ENCODE results near the gene LRRC27.
"Not testable (repeated sequence)": the region's sequence is repeated elsewhere in the genome, so short reads cannot be mapped to it uniquely, and the experiment has no call there.

Gene LRRC27

GRCh38 chr10:132346806-132347205 lies 14.8 kb downstream of the LRRC27 start:
- Histone ChIP-seq H3K9ac (ENCODE audit: low read depth, low read length) (no peak overlapping the region), H3K9me3 (replicated peaks; ENCODE audit: low read length) (no peaks in the 10 kb centered on the region), H3K4me1 (ENCODE audit: control insufficient read depth, insufficient read depth, low read length) (no peaks in the 10 kb centered on the region), H3K4me3 (ENCODE audit: low read length) (no peak overlapping the region), H3K36me3 (ENCODE audit: insufficient read depth, low read length) (peaks cover 8% of the 10 kb centered on the region), H3K4me2 (ENCODE audit: low read length) (no peak overlapping the region), H3K27me3 (ENCODE audit: control insufficient read depth, insufficient read depth, low read length) (no peaks in the 10 kb centered on the region)

- Histone ChIP-seq H3K4me3 (ENCODE audit: low read length) (no peak overlapping the region), H3K36me3 (ENCODE audit: insufficient read depth, low read length) (peaks cover 8% of the 10 kb centered on the region), H3K4me1 (ENCODE audit: control insufficient read depth, insufficient read depth, low read length) (no peaks in the 10 kb centered on the region), H3K27me3 (ENCODE audit: control insufficient read depth, insufficient read depth, low read length) (no peaks in the 10 kb centered on the region), H3K4me2 (ENCODE audit: low read length) (no peak overlapping the region), H3K9ac (ENCODE audit: low read depth, low read length) (no peak overlapping the region), H3K9me3 (replicated peaks; ENCODE audit: low read length) (no peaks in the 10 kb centered on the region)
These were observed 15.4 kb downstream of the LRRC27 start for GRCh38 chr10:132347211-132347930.

GRCh38 chr10:132347931-132348267 lies 15.9 kb downstream of the LRRC27 start:
- Histone ChIP-seq H3K4me3 (ENCODE audit: low read length) (no peak overlapping the region), H3K4me1 (ENCODE audit: control insufficient read depth, insufficient read depth, low read length) (no peaks in the 10 kb centered on the region), H3K27me3 (ENCODE audit: control insufficient read depth, insufficient read depth, low read length) (no peaks in the 10 kb centered on the region), H3K9me3 (replicated peaks; ENCODE audit: low read length) (no peaks in the 10 kb centered on the region), H3K9ac (ENCODE audit: low read depth, low read length) (no peak overlapping the region), H3K4me2 (ENCODE audit: low read length) (no peak overlapping the region), H3K36me3 (ENCODE audit: insufficient read depth, low read length) (peaks cover 8% of the 10 kb centered on the region)

GRCh38 chr10:132349766-132350165 lies 17.8 kb downstream of the LRRC27 start:
- Histone ChIP-seq H3K9ac (ENCODE audit: low read depth, low read length) (no peak overlapping the region), H3K36me3 (ENCODE audit: insufficient read depth, low read length) (peaks cover 4% of the 10 kb centered on the region), H3K27me3 (ENCODE audit: control insufficient read depth, insufficient read depth, low read length) (no peaks in the 10 kb centered on the region), H3K4me2 (ENCODE audit: low read length) (no peak overlapping the region), H3K9me3 (replicated peaks; ENCODE audit: low read length) (no peaks in the 10 kb centered on the region), H3K4me3 (ENCODE audit: low read length) (no peak overlapping the region), H3K4me1 (ENCODE audit: control insufficient read depth, insufficient read depth, low read length) (no peaks in the 10 kb centered on the region)

GRCh38 chr10:132350391-132350790 lies 18.4 kb downstream of the LRRC27 start:
- H3K4me1 ChIP-seq (ENCODE audit: control insufficient read depth, insufficient read depth, low read length), result no peaks in the 10 kb centered on the region
- no peaks in the 10 kb centered on the region for H3K36me3 ChIP-seq (ENCODE audit: insufficient read depth, low read length)
- H3K9me3 ChIP-seq (replicated peaks; ENCODE audit: low read length), result no peaks in the 10 kb centered on the region
- no peak overlapping the region for H3K4me3 ChIP-seq (ENCODE audit: low read length)
- H3K4me2 ChIP-seq (ENCODE audit: low read length), result no peak overlapping the region
- H3K27me3 ChIP-seq (ENCODE audit: control insufficient read depth, insufficient read depth, low read length), result no peaks in the 10 kb centered on the region
- no peak overlapping the region for H3K9ac ChIP-seq (ENCODE audit: low read depth, low read length)

- H3K36me3 ChIP-seq (ENCODE audit: insufficient read depth, low read length), result no peaks in the 10 kb centered on the region
- no peak overlapping the region for H3K4me2 ChIP-seq (ENCODE audit: low read length)
- no peak overlapping the region for H3K4me3 ChIP-seq (ENCODE audit: low read length)
- no peaks in the 10 kb centered on the region for H3K27me3 ChIP-seq (ENCODE audit: control insufficient read depth, insufficient read depth, low read length)
- no peaks in the 10 kb centered on the region for H3K4me1 ChIP-seq (ENCODE audit: control insufficient read depth, insufficient read depth, low read length)
- no peak overlapping the region for H3K9ac ChIP-seq (ENCODE audit: low read depth, low read length)
- no peaks in the 10 kb centered on the region for H3K9me3 ChIP-seq (replicated peaks; ENCODE audit: low read length)
These were observed 19.0 kb downstream of the LRRC27 start for GRCh38 chr10:132350946-132351345.

- H3K36me3 ChIP-seq (ENCODE audit: insufficient read depth, low read length), result no peaks in the 10 kb centered on the region
These were observed 19.6 kb downstream of the LRRC27 start for GRCh38 chr10:132351611-132352010.

GRCh38 chr10:132352462-132353308 lies 20.7 kb downstream of the LRRC27 start:
- H3K27me3 ChIP-seq (ENCODE audit: control insufficient read depth, insufficient read depth, low read length); H3K36me3 ChIP-seq (ENCODE audit: insufficient read depth, low read length); H3K4me3 ChIP-seq (ENCODE audit: low read length); H3K9me3 ChIP-seq (replicated peaks; ENCODE audit: low read length); H3K4me1 ChIP-seq (ENCODE audit: control insufficient read depth, insufficient read depth, low read length); H3K9ac ChIP-seq (ENCODE audit: low read depth, low read length); H3K4me2 ChIP-seq (ENCODE audit: low read length): not testable (repeated sequence)

More at GRCh38 chr10:132351611-132352010, 19.6 kb downstream of the LRRC27 start:
- Histone ChIP-seq H3K4me1 (ENCODE audit: control insufficient read depth, insufficient read depth, low read length) (no peaks in the 10 kb centered on the region), H3K4me2 (ENCODE audit: low read length) (no peak overlapping the region), H3K27me3 (ENCODE audit: control insufficient read depth, insufficient read depth, low read length) (no peaks in the 10 kb centered on the region), H3K4me3 (ENCODE audit: low read length) (no peak overlapping the region), H3K9me3 (replicated peaks; ENCODE audit: low read length) (no peaks in the 10 kb centered on the region), H3K9ac (ENCODE audit: low read depth, low read length) (no peak overlapping the region)

- no peak overlapping the region for H3K9ac ChIP-seq (ENCODE audit: low read depth, low read length)
- H3K4me2 ChIP-seq (ENCODE audit: low read length), result no peak overlapping the region
- H3K27me3 ChIP-seq (ENCODE audit: control insufficient read depth, insufficient read depth, low read length), result no peaks in the 10 kb centered on the region
- H3K9me3 ChIP-seq (replicated peaks; ENCODE audit: low read length), result no peaks in the 10 kb centered on the region
- H3K4me3 ChIP-seq (ENCODE audit: low read length), result no peak overlapping the region
- no peaks in the 10 kb centered on the region for H3K36me3 ChIP-seq (ENCODE audit: insufficient read depth, low read length)
- no peaks in the 10 kb centered on the region for H3K4me1 ChIP-seq (ENCODE audit: control insufficient read depth, insufficient read depth, low read length)
These were observed 21.7 kb downstream of the LRRC27 start for GRCh38 chr10:132353456-132354355.

- H3K4me1 ChIP-seq (ENCODE audit: control insufficient read depth, insufficient read depth, low read length), result no peaks in the 10 kb centered on the region
- no peak overlapping the region for H3K4me3 ChIP-seq (ENCODE audit: low read length)
- H3K4me2 ChIP-seq (ENCODE audit: low read length), result no peak overlapping the region
- H3K9ac ChIP-seq (ENCODE audit: low read depth, low read length), result no peak overlapping the region
- H3K36me3 ChIP-seq (ENCODE audit: insufficient read depth, low read length), result no peaks in the 10 kb centered on the region
- no peaks in the 10 kb centered on the region for H3K27me3 ChIP-seq (ENCODE audit: control insufficient read depth, insufficient read depth, low read length)
- no peaks in the 10 kb centered on the region for H3K9me3 ChIP-seq (replicated peaks; ENCODE audit: low read length)
These were observed 22.5 kb downstream of the LRRC27 start for GRCh38 chr10:132354356-132355094.

GRCh38 chr10:132355297-132355696 lies 23.3 kb downstream of the LRRC27 start:
- no peak overlapping the region for H3K4me3 ChIP-seq (ENCODE audit: low read length)
- H3K36me3 ChIP-seq (ENCODE audit: insufficient read depth, low read length), result no peaks in the 10 kb centered on the region
- H3K27me3 ChIP-seq (ENCODE audit: control insufficient read depth, insufficient read depth, low read length), result no peaks in the 10 kb centered on the region
- H3K9me3 ChIP-seq (replicated peaks; ENCODE audit: low read length), result no peaks in the 10 kb centered on the region
- no peak overlapping the region for H3K9ac ChIP-seq (ENCODE audit: low read depth, low read length)
- H3K4me2 ChIP-seq (ENCODE audit: low read length), result no peak overlapping the region
- H3K4me1 ChIP-seq (ENCODE audit: control insufficient read depth, insufficient read depth, low read length), result no peaks in the 10 kb centered on the region
